GM12864 (cell line): ENCODE results near the gene ASTN1.

Experiments used
- DNase-seq: peaks from one replicate; pipeline ENCODE4 v3.0.0-alpha.2; 2011; ENCODE audit warnings: low read depth
- H3K4me3 ChIP-seq: 2 replicates; pipeline ENCODE4 v1.5.1; 2011; ENCODE audit warnings: mild to moderate bottlenecking, low read depth, low read length, control low read depth
- TF ChIP-seq, protein P1 (sequence below): IDR thresholded peaks from 2 replicates; pipeline ENCODE4 v1.5.1; 2011; ENCODE audit warnings: low read depth, mild to moderate bottlenecking, moderate library complexity, low read length, control low read depth, inconsistent platforms; ENCODE audit errors: missing control alignments

Gene ASTN1

DNA sequence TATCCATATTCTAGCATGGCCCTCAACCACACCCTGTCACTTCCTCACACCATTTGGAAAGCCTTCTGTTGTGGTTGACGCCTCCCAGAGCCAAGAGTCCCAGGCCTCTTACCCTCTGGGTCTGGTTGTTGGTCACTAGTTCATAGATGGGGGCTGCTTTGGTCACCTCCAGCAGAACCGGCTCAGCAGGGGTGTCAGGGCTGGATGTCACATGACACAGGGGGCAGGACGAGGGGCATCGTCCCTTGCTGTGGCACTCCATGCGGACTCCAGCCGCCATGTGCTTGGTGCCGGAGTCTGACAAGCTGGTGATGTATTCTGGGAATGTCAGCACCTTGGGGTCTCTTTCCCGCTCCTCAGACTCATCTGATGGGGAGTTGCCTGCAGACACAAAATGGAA is 270.1 kb downstream of the ASTN1 start:
- DNase-seq = no peak
- no peak overlapping the region for H3K4me3 ChIP-seq
- TF ChIP-seq, protein P1, sequence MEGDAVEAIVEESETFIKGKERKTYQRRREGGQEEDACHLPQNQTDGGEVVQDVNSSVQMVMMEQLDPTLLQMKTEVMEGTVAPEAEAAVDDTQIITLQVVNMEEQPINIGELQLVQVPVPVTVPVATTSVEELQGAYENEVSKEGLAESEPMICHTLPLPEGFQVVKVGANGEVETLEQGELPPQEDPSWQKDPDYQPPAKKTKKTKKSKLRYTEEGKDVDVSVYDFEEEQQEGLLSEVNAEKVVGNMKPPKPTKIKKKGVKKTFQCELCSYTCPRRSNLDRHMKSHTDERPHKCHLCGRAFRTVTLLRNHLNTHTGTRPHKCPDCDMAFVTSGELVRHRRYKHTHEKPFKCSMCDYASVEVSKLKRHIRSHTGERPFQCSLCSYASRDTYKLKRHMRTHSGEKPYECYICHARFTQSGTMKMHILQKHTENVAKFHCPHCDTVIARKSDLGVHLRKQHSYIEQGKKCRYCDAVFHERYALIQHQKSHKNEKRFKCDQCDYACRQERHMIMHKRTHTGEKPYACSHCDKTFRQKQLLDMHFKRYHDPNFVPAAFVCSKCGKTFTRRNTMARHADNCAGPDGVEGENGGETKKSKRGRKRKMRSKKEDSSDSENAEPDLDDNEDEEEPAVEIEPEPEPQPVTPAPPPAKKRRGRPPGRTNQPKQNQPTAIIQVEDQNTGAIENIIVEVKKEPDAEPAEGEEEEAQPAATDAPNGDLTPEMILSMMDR = no peak

DNA sequence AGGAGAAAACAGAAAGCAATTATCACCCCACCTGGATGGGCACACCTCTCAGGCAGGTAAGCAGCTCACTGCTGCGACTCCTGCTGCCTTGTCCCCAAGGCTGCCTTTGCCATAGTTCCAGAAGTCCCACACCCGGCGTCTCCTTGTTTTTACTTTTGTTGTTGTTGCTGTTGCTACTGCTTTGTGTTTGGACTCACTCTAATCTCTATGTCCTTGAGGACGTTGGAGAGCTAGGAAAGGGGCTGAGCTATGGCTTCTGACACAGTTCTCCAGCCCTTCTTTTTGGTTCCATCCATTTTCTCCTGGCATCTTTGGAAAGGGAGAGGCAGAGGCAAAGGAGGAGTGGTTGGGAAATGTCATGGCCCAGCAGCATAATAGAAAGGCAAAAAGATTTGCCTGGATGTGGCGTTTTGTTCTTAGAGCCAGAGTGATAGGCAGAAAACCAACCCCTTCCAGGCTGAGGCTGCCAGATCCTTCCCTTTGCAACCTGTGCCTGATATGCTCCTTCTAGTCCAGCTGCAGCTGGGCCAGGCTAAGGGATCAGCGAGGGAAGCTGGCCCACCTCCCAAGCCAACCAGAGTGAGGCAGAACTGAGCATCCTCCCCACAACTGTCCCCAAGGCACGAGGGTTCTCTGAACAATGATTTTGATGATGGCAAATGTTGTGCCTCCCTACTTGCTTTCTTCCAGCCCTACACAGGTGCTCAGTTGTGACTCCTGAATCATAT is 270.7 kb downstream of the ASTN1 start:
- DNase-seq = no peak
- no peak overlapping the region for H3K4me3 ChIP-seq
- TF ChIP-seq, protein P1 = no peak

DNA sequence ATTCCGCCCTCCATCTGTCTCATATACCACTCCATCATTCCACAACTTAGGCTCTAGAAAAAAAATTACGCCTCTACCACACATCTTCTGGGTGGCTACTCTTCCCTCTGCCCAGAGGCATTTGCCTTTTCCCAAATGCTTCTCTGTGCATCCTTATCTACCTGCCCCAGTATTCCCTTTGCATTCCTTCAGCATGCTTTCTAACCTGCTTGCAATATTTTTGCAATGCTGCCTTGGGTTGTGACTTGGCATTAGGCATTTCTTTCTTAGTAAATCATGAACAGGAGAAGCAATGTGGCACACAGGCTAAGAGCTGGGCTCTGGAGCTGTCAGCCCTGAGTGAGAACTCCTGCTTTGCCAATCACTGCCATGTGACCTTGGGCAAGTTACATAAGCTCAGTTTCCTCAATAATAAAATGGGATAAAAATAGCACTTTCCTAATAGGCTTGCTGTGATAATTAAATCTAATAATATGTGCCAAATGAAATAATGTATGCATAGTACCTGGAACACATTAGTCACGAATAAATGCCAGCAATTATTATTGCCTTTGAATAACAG is 276.0 kb downstream of the ASTN1 start:
- TF ChIP-seq, protein P1 = no peak
- H3K4me3 ChIP-seq = no peak overlapping the region
- DNase-seq = no peak

DNA sequence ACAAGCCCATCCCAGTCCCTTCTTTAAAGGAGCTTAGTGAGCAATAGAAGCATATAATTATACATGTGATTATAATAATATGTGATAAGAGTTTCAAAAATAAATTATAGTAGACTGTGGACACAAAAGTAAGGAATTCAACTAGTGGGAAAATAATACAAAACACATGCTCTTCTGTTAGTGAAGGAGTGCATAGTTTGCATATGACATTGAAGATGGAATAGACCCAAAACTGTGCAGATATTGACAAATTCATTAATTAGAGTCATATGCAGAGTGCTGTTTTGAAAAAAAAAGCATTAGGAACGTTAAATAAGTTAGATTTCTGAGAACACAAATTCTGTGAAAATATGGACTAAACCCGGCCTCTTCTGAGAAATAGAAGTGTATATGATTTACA is 278.8 kb downstream of the ASTN1 start:
- no peak overlapping the region for H3K4me3 ChIP-seq
- DNase-seq = no peak
- TF ChIP-seq, protein P1 = no peak

DNA sequence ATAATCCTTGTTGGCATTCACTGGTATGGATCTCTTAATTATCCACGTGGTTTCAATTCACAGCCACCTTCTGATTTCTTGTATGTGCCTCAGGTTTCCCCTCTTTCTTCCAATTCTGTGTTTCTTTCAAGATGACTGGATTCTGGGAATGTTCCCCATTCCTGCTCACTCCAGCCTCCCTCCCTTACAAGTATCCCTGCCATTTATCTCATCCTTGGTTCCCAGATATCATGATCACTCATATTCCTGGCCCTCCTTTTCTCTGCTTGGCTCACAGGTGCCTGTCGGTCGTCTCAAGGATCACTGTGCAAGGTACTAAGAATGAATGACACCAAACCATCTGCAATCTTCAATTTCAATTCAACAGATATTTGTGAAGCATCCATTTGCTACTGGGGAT is 279.2 kb downstream of the ASTN1 start:
- TF ChIP-seq, protein P1 = no peak
- no peak for DNase-seq
- no peak overlapping the region for H3K4me3 ChIP-seq

DNA sequence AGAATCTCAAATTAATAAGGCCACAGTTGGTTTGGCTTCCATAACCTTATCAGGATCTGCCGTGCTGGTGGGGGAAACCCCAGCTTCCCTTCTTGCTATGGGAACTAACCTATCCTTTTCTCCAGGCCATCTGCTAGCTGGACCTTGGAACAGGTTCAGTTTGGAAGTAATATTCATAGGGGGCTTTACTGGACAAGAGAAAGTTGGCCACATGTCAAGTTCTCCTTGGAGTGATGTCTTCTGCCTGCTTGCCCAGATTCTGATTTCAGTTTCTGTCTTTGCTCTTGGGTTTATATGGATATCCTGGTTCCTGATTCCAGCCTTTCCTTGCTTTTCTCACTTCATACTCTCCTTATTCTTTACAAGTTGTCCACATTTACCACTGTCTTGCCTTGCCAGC is 279.6 kb downstream of the ASTN1 start:
- H3K4me3 ChIP-seq = no peak overlapping the region
- TF ChIP-seq, protein P1 = no peak
- no peak for DNase-seq

DNA sequence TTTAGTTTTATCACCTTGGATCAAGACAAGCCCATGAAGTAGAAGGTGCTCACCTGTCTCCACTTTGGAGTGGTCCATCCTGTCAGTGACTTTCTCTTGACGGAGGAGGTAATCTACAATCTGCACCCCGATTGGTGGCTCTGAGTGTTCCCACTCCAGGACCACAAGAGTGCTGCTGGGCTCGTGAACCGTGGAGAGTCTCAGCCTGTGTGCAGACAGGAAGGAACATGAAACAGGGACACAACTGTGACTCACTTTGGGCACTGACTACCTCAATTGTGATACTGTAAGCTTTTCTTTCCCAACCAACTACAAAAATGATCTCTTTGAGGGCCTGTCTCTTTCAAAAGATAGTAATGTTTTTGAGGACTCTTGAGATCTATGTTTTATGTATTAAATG is 280.2 kb downstream of the ASTN1 start:
- TF ChIP-seq, protein P1 = no peak
- no peak overlapping the region for H3K4me3 ChIP-seq

More for the DNA sequence above, 280.2 kb downstream of the ASTN1 start:
- DNase-seq = no peak
